ENCODE results near the gene EGR1.
A peak's percentile ranks its signal among the peaks of the same experiment; 100 is the strongest.
"Not testable (repeated sequence)": the region's sequence is repeated elsewhere in the genome, so short reads cannot be mapped to it uniquely, and the experiment has no call there.

Gene EGR1

GRCh38 chr5:138470322-138471051 lies 5.2 kb downstream of the EGR1 start:
- no peak for DNase-seq

DNA sequence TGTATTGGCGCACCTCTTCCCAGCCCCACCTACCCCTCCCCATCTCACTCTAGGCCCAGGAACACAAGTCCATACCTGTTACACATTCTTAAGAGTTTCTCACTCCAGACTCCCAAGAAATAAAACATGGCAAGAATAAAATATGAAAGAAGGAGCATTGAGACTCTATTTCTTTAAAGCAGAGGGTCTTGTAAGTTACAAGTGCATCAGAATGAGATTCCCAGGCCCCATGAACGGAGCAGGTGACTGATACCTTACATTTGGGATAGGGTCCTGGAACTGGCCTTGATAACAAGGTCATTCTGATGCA lies 5.7 kb downstream of the EGR1 start:
- DNase-seq, result no peak

GRCh38 chr5:138472353-138472752 lies 7.1 kb downstream of the EGR1 start:
- DNase-seq, result no peak

DNA sequence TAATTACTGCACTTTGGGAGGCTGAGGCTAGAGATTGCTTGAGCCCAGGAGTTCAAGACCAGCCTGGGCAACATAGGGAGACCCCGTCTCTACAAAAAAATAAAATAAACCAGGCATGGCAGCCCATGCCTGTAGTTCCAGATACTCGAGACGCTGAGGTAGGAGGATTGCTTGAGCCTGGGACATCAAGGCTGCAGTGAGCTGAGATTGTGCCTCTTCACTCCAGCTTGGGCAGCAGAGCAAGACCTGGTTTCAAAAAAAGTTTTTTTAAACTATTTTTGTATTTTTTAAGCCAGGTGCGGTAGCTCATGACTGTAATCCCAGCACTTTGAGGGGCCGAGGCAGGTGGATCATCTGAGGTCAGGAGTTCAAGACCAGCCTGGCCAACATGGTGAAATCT lies 7.9 kb downstream of the EGR1 start:
- not testable (repeated sequence) for DNase-seq

GRCh38 chr5:138476918-138477317 lies 11.6 kb downstream of the EGR1 start:
- DNase-seq, result no peak

- DNase-seq, result no peak
Observed at GRCh38 chr5:138482638-138483037, 17.4 kb downstream of the EGR1 start.

DNA sequence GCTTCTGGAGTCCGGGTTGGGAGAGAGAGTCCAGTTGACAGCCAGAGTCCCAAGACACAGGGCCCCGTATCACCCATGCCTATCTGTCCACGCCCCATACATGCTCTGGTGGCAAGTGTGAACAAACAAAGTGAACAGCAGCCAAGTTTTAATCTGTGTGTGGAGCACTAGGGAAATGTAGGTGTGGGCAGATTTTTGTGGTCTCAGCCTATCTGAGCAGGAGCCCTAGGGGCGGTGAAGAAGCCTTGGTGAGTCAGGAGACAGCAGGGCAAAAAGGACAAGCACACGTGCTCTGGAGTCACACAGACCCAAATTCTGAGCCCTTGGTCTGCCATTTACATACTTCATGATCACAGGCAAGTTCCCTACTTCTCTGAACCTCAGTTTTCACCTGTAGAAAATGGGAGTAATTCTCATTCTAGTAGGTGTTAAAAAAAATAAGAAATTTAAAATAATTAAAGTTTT lies 23.2 kb downstream of the EGR1 start:
- peak; percentile 76 for DNase-seq

- DNase-seq, result no peak
Observed at GRCh38 chr5:138489683-138490061, 24.4 kb downstream of the EGR1 start.

DNA sequence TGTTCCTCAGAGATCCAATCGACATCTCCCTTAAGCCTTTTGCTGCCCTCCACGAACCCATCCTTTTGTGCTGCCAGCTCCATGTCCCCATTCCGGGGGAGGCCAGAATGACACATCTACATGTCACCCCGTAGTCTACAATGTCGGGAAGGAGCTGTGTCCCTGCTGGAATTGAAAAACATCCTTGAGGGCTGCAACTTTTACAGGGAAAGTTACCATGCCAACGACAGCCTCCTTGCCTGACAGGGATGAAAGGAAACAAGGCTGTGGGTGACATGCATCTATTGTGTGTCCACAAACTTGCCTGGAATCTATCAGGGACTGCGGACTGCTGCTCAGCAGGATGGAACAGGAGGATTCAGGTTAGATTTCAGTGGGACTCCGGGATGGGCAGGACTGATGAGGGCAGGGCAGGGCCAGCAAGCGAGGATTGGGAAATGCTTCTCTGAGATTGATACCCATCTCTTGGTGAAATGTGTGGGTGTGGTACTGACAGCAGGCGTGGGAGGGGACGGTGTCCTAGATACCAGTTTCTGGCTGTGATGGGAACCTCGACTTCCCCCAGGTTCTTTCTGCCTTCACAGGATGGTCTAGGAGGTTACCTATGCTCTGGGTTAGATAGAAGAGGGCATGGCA lies 25.5 kb downstream of the EGR1 start:
- no peak for DNase-seq

DNA sequence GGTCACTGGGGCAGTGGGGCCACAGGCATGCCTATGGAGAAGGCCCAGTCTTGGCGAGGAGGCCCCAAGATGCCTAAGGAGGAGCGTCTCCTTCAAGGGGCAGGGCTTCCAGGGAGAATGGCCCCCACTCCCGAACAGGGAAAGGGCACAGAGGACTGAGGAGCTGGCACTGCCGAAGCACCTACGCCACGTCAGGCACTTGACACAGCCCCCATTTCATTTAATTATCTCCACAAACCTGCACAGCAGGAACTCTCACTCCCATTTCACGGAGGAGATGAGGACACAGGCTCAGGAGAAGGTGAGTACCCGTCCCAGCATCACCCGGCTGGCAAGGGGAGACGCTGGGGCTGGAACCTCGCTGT lies 26.0 kb downstream of the EGR1 start:
- DNase-seq, result no peak

- DNase-seq, result peak; percentile 88
Observed at GRCh38 chr5:138491669-138492559, 26.6 kb downstream of the EGR1 start.

DNA sequence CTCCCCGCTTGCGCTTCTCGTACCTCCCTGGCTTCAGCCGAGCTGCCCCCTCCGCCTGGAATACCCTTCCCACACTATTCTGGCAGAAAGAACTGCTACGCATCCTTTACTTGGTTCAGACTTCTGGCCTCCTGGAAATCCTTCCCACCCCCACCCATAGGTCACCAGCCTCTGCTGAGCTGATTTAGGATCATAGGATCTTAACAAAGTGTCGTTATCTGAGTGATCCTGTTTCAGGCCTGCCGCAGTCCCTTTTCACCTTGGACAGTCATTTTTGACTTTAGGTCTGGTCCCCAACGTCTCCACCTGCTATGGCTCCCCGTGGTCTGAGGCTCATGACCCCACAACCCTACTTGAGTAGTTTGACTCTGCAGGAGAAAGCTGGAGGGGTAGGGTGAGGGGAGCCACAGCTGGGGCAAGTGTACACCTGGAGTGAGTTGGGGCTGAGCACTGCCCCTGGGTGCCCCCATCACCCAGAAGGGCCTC lies 27.3 kb downstream of the EGR1 start:
- no peak for DNase-seq

GRCh38 chr5:138495351-138495750 lies 30.1 kb downstream of the EGR1 start:
- no peak for DNase-seq

- no peak for DNase-seq
Observed at GRCh38 chr5:138498376-138498775, 33.1 kb downstream of the EGR1 start.

DNA sequence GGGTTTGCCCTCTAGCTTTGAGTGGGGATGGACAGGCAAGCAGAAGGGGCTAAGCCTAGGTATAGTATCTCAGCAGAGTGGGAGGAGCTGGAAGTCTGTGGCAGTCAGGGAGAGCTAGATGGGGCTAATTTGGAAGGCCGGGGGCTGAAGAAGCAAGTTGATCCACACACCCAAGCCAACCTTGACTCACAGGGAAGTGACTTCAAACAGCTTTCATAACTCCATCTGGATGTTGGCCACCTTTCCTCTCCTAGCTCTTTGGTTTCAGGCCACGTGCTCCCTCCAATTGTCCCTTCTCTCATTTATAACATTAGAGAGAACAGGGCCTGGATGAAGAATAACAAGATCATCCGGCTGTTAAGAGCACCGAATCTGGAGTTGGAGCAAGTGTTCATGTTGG lies 36.8 kb downstream of the EGR1 start:
- no peak for DNase-seq

- no peak for DNase-seq
Observed at GRCh38 chr5:138502521-138502920, 37.2 kb downstream of the EGR1 start.

DNA sequence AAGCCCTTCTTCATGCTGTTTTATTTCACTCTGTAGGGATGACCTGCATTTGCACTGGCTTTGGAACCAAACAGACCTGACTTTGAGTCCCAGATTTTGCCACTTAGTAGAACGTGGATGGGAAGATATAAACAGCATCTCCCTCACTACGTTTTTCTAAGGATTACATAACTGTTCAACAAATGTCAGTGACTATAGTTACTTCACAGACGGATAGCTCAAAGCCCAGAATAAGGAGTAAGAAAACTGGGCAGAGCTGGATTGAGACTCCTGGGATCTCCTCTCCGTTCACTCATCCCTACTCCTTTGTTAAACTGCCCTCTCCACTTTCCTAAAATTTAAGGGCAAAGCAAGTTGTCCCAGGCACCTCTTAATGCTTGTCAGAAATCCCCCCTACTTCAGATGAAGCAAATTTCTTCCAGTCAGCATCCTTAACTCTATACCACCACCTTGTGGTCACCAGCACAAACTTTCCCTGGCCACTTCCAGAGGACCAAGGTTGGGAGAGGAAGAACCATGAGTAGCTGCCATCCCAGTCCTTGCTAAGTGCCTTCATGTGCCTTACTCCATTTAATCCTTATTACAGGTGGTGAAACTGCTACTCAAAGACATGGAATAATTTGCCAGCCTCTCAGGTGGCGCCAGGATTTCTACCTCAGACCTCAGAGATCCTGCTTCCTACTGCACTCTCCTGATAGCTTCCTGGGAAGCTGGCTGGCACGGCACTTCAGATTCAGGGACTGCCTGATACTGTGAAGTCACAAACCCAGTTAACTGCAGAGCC lies 38.4 kb downstream of the EGR1 start:
- peak; percentile 65 for DNase-seq

- DNase-seq, result no peak
Observed at GRCh38 chr5:138504799-138505198, 39.5 kb downstream of the EGR1 start.

DNA sequence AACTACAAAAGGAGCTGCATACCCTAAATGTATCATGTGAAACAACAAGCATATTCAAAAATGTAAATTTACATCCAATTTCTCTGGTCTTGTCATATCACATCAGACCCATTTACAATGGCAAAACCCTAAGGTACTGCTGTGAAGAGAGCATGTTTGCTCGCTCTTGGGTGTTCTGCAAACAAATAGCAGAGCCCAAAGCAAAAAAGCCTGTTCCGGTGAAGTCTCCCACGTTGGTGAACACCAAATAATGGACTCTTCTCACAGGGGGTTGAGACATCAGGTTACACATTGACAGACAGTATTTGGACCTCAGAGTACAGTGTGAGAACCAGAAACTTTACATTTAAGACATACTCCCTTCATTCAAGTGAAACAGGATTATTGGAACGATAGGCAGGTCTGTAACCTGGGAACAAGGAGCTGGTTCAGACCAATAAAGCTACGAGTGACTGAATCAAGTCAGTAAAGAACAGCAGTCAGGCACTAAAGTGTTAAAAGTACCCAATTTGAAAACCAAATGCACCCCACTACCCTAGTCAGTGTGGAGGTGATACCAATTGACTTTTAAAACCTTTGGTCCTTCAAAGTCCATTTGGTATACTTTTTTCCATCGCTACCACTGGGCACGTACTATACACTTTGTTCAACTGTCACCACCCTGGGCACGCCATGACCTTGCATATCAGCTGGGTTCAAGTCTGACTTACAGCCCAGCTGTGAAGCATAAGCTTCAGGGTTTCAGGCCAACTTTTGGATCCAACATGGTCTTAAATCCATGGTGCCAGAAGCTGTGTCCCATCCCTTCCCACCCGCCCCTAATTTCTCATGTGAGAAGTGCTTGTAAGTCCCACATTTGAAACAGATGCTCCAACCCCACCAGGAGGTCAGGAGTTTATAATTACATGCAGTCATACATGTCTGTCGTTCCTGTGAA lies 41.4 kb downstream of the EGR1 start:
- DNase-seq, result no peak

DNA sequence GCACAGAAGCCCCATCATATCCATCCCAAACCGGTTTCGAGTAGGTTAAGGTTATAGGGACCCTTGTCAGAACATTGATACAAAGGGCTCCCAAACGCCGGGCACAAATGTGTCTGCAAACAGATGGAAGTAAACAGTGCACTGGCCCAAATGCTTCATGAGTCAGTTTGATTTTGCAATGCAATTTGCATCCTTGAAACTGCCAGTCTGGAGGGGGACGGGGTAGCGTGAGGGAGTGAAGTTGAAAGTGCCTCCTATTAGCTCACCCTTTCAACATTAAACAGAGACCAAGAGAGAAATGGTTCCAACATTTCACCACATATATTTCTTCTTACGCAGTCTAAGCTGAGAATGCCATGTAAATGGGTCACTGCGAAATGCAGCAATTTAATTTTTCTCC lies 42.2 kb downstream of the EGR1 start:
- not testable (repeated sequence) for DNase-seq

DNA sequence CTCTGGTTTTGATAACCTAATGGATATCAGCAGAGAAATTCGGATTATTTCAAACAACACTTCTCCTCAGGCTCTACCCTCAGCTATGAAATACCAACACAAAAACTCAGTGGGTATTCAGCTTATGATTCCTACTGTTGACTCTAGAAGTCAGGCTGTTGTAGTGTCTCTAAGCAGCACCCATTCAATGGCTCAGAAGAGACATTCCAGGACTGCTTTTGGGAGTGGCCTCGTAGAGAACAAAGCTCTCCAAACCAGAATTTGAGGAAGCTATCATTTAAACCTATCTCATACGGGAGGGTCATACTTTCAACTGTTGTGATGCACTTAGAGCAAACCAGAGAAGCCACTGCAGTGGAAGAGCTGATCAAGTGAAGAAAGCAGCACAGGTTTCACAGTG lies 43.7 kb downstream of the EGR1 start:
- no peak for DNase-seq

DNA sequence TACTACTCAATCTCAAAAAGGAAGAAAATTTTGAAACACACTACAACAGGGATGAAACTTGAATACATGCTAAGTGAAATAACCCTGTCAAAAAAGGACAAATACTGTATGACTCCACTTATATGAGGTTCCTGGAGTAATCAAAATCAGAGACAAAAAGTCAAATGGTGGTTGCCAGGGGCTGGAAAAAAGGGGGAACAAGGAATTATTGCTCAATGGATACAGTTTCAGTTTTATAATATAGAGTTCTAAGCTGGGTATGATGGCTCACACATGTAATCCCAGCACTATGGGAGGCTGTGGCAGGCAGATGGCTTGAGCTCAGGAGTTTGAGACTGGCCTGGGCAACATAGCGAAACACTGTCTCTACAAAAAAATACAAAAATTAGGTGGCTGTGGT lies 48.7 kb downstream of the EGR1 start:
- no peak for DNase-seq
